ENCODE measurements around the gene TPPP. TPM values are rescaled to one million over a fixed set of nuclear protein-coding genes. Genes with fewer than 3 reads are reported as not detected.
"Not testable (repeated sequence)": the region's sequence is repeated elsewhere in the genome, so short reads cannot be mapped to it uniquely, and the experiment has no call there.

TPPP gene
- total and polyA plus RNA-seq, 9 donors: 1.1 to 8.8 (median 2.3) TPM

DNA sequence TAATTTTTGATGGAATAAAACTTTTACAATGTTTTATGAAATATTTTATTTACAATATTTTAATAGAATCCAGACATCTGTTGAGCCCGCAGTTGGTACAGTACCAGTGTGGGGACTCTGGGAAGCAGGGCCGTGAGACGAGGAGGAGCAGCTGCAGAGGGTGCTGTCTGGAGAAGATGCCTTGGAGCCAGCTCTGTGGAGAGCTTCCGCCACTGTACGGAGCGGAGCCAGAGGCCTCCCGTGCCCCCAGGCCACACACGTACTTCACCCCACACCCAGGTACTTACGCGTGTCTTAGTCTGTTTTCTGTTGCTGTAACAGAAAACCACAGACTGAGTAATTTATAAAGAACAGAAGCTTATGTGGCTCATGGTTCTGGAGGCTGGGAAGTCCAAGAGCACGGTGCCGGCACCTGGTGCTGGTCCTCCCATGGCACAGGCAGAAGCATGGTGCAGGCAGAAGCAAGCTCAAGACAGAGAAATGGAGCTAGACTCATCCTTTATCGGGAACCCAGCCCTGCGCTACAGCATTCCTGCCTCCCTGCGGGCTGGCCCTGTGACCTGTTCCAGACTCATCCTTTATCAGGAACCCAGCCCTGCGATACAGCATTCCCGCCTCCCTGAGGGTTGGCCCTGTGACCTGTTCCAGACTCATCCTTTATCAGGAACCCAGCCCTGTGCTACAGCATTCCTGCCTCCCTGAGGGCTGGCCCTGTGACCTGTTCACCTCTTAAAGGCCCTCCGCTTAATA lies 57.7 kb downstream of the TPPP start:
- H3K27ac ChIP-seq: no peak overlapping the region
- no peaks in the 10 kb centered on the region for H3K36me3 ChIP-seq
- TF ChIP-seq, protein P1, sequence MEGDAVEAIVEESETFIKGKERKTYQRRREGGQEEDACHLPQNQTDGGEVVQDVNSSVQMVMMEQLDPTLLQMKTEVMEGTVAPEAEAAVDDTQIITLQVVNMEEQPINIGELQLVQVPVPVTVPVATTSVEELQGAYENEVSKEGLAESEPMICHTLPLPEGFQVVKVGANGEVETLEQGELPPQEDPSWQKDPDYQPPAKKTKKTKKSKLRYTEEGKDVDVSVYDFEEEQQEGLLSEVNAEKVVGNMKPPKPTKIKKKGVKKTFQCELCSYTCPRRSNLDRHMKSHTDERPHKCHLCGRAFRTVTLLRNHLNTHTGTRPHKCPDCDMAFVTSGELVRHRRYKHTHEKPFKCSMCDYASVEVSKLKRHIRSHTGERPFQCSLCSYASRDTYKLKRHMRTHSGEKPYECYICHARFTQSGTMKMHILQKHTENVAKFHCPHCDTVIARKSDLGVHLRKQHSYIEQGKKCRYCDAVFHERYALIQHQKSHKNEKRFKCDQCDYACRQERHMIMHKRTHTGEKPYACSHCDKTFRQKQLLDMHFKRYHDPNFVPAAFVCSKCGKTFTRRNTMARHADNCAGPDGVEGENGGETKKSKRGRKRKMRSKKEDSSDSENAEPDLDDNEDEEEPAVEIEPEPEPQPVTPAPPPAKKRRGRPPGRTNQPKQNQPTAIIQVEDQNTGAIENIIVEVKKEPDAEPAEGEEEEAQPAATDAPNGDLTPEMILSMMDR (IDR thresholded peaks at IDR 0.05): no peak
- TF ChIP-seq EP300 (IDR thresholded peaks at IDR 0.05) (no peak), POLR2A (IDR thresholded peaks at IDR 0.05) (no peak)
- H3K4me1 ChIP-seq (ENCODE audit: insufficient read depth): no peaks in the 10 kb centered on the region
- peak in 1 of 5 donors; percentile 19 for DNase-seq
- no peaks in the 10 kb centered on the region for H3K27me3 ChIP-seq
- H3K9me3 ChIP-seq: no peaks in the 10 kb centered on the region
- intact Hi-C loops (cut with DNase I): no loop called here
- 90 to 95% (median 95%) methylated on average over 18 of the region's 18 CpGs for WGBS, 3 donors
- no peak overlapping the region for H3K4me3 ChIP-seq

DNA sequence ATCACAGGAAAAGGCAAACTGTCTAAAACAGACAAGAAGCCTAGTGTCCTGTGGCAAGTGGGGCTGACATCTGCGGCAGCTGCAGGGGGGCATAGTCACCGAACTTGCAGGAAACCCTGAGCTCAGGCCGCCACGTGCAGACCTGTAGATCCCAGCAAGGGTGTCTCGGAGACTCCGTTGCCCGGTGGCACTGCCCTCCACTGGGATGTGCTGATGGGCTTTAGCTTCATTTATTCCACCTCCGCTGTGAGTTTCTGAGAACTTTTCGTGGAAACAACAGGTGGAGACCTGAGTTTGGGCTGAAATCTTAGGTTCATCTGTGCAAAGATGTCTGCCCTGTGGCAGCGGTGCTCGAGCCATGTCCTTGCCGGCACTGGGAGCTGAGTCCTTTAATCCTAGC lies 59.0 kb downstream of the TPPP start:
- H3K4me3 ChIP-seq: no peak overlapping the region
- no peak overlapping the region for H3K27ac ChIP-seq
- 94 to 96% (median 95%) methylated on average over 12 of the region's 12 CpGs for WGBS, 3 donors
- H3K27me3 ChIP-seq: no peaks in the 10 kb centered on the region
- H3K9me3 ChIP-seq: no peaks in the 10 kb centered on the region
- H3K4me1 ChIP-seq (ENCODE audit: insufficient read depth): no peaks in the 10 kb centered on the region
- H3K36me3 ChIP-seq: no peaks in the 10 kb centered on the region
- intact Hi-C loops (cut with DNase I): no loop called here
- TF ChIP-seq, protein P1 (IDR thresholded peaks at IDR 0.05): no peak
- TF ChIP-seq EP300 (IDR thresholded peaks at IDR 0.05): no peak
- TF ChIP-seq POLR2A (IDR thresholded peaks at IDR 0.05): no peak
- peak in 1 of 5 donors; percentile 8 for DNase-seq

DNA sequence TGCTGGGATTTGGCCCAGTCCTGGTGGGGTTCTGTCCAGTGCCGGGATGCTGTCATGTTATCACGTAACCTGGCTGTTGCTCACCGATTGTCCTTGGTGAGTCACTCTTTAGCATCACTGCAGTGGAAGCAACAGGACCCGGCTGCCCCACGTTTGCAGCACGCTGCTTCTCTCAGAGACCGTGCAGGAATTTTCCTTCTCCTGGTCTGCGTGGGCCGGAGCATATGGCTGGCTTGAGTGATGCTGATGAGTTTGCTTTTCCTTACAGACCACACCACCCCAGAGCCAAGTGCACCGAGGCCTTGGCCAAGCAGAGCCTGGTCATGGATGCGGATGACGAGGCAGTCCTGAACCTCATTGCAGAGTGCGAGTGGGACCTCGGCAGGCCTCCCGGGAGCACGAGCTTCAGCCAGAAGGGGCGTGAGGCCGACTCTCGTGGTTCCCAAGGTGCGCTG lies 59.6 kb downstream of the TPPP start:
- TF ChIP-seq POLR2A (IDR thresholded peaks at IDR 0.05): no peak
- TF ChIP-seq EP300 (IDR thresholded peaks at IDR 0.05): no peak
- TF ChIP-seq, protein P1 (IDR thresholded peaks at IDR 0.05): no peak
- no peaks in the 10 kb centered on the region for H3K4me1 ChIP-seq (ENCODE audit: insufficient read depth)
- H3K27ac ChIP-seq: no peak overlapping the region
- intact Hi-C loops (cut with DNase I): no loop called here
- no peaks in the 10 kb centered on the region for H3K9me3 ChIP-seq
- H3K4me3 ChIP-seq: no peak overlapping the region
- peak in 2 of 5 donors; percentile 11 to 27 for DNase-seq
- 64 to 75% (median 73%) methylated on average over 20 of the region's 20 CpGs for WGBS, 3 donors
- H3K27me3 ChIP-seq: no peaks in the 10 kb centered on the region
- H3K36me3 ChIP-seq: no peaks in the 10 kb centered on the region

DNA sequence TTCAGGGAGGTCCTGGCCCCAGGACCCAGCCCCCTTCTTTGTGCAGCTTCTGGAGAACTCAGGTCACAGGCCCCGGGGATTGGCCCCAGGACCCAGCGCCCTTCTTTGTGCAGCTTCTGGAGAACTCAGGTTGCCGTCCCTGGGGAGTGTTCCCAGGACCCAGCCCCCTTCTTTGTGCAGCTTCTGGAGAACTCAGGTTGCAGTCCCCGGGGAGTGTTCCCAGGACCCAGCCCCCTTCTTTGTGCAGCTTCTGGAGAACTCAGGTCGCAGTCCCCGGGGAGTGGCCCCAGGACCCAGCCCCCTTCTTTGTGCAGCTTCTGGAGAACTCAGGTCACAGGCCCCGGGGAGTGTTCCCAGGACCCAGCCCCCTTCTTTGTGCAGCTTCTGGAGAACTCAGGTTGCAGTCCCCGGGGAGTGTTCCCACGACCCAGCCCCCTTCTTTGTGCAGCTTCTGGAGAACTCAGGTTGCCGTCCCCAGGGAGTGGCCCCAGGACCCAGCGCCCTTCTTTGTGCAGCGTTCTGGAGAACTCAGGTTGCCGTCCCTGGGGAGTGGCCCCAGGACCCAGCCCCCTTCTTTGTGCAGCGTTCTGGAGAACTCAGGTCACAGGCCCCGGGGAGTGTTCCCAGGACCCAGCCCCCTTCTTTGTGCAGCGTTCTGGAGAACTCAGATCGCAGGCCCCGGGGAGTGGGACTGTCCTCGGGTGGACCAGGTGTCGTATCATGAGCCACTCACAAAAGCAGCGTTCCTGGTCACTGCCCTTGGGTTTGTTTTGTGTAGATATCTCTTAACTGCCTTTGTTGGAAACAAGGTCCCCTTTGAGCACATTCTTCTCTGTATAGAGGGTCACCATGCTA lies 64.6 kb downstream of the TPPP start:
- H3K4me3 ChIP-seq; intact Hi-C loops (cut with DNase I); DNase-seq; H3K27me3 ChIP-seq; H3K27ac ChIP-seq; H3K36me3 ChIP-seq; H3K4me1 ChIP-seq (ENCODE audit: insufficient read depth); H3K9me3 ChIP-seq: not testable (repeated sequence)
- 73 to 94% (median 83%) methylated on average over 16 to 21 of the region's 21 CpGs for WGBS, 3 donors

Data from ovary (tissue), 9 donors.